IPS DF 19.7 (cell line): ENCODE data around the gene EEFSEC.
A peak's percentile ranks its signal among the peaks of the same experiment; 100 is the strongest.

Experiments used
- DNase-seq: peaks from one replicate; pipeline ENCODE4 v3.0.0-alpha.2; 2013; ENCODE audit warnings: low read depth, low spot score

Gene EEFSEC

GRCh38 chr3:128410669-128411573 is 257.6 kb downstream of the EEFSEC start:
- DNase-seq: no peak

GRCh38 chr3:128411574-128412064 is 258.3 kb downstream of the EEFSEC start:
- DNase-seq: no peak

GRCh38 chr3:128412180-128413002 is 259.1 kb downstream of the EEFSEC start:
- DNase-seq: no peak

- peak; percentile 33 for DNase-seq
Observed at GRCh38 chr3:128413003-128413370, 259.7 kb downstream of the EEFSEC start.

GRCh38 chr3:128413413-128414205 is 260.3 kb downstream of the EEFSEC start:
- no peak for DNase-seq

GRCh38 chr3:128415200-128415772 is 262.0 kb downstream of the EEFSEC start:
- no peak for DNase-seq

- no peak for DNase-seq
Observed at GRCh38 chr3:128415773-128416577, 262.7 kb downstream of the EEFSEC start.

- no peak for DNase-seq
Observed at GRCh38 chr3:128416578-128417211, 263.4 kb downstream of the EEFSEC start.

GRCh38 chr3:128418900-128419299 is 265.6 kb downstream of the EEFSEC start:
- DNase-seq: no peak

GRCh38 chr3:128419311-128419710 is 266.0 kb downstream of the EEFSEC start:
- DNase-seq: no peak

GRCh38 chr3:128420289-128420688 is 267.0 kb downstream of the EEFSEC start:
- no peak for DNase-seq

- DNase-seq: no peak
Observed at GRCh38 chr3:128420720-128421438, 267.6 kb downstream of the EEFSEC start.

- DNase-seq: no peak
Observed at GRCh38 chr3:128421439-128421836, 268.2 kb downstream of the EEFSEC start.

GRCh38 chr3:128421966-128422365 is 268.7 kb downstream of the EEFSEC start:
- DNase-seq: no peak

- no peak for DNase-seq
Observed at GRCh38 chr3:128422762-128423524, 269.7 kb downstream of the EEFSEC start.

- no peak for DNase-seq
Observed at GRCh38 chr3:128423525-128424147, 270.4 kb downstream of the EEFSEC start.

- no peak for DNase-seq
Observed at GRCh38 chr3:128424508-128425069, 271.3 kb downstream of the EEFSEC start.
